T-helper 1 cell treated with Interleukin-12 subunit alpha and Interleukin-12 subunit beta and Interleukin-4 antibody, amounts not matched to agents 30 μg/mL and 1 μg/mL, for 36 hours (primary cell): ENCODE data around the gene KAZN.

Source experiments
- H3K27ac Mint-ChIP-seq: one replicate; pipeline ENCODE4 v1.8.0; 2021; ENCODE audit warnings: mild to moderate bottlenecking, mixed read lengths
- H3K27me3 Mint-ChIP-seq: one replicate; pipeline ENCODE4 v1.8.0; 2021; ENCODE audit warnings: low read depth, mixed read lengths
- H3K36me3 Mint-ChIP-seq: one replicate; pipeline ENCODE4 v1.8.0; 2021; ENCODE audit warnings: low read depth, mixed read lengths
- H3K4me1 Mint-ChIP-seq: one replicate; pipeline ENCODE4 v1.8.0; 2021; ENCODE audit warnings: low read depth, mixed read lengths
- H3K4me3 Mint-ChIP-seq: one replicate; pipeline ENCODE4 v1.8.0; 2021; ENCODE audit warnings: mild to moderate bottlenecking, moderate library complexity, mixed read lengths
- H3K9me3 Mint-ChIP-seq: one replicate; pipeline ENCODE4 v1.8.0; 2021; ENCODE audit warnings: mixed read lengths

KAZN gene

GRCh38 chr1:14778898-14779865 lies 180.7 kb downstream of the KAZN start:
- Mint-ChIP-seq H3K27me3 (no peaks in the 10 kb centered on the region), H3K36me3 (no peaks in the 10 kb centered on the region), H3K4me1 (peaks cover 6% of the 10 kb centered on the region), H3K4me3 (no peak overlapping the region), H3K9me3 (no peaks in the 10 kb centered on the region), H3K27ac (no peak overlapping the region)

- Mint-ChIP-seq H3K4me3 (no peak overlapping the region), H3K36me3 (no peaks in the 10 kb centered on the region), H3K4me1 (peaks cover 6% of the 10 kb centered on the region), H3K9me3 (no peaks in the 10 kb centered on the region), H3K27ac (no peak overlapping the region), H3K27me3 (no peaks in the 10 kb centered on the region)
Observed at GRCh38 chr1:14780271-14780670, 181.8 kb downstream of the KAZN start.

GRCh38 chr1:14781811-14782210 lies 183.3 kb downstream of the KAZN start:
- Mint-ChIP-seq H3K4me1 (peaks cover 6% of the 10 kb centered on the region), H3K27ac (no peak overlapping the region), H3K9me3 (no peaks in the 10 kb centered on the region), H3K27me3 (no peaks in the 10 kb centered on the region), H3K36me3 (no peaks in the 10 kb centered on the region), H3K4me3 (no peak overlapping the region)

GRCh38 chr1:14782741-14783591 lies 184.5 kb downstream of the KAZN start:
- Mint-ChIP-seq H3K9me3 (no peaks in the 10 kb centered on the region), H3K4me1 (peaks cover 3% of the 10 kb centered on the region), H3K27ac (no peak overlapping the region), H3K4me3 (no peak overlapping the region), H3K36me3 (no peaks in the 10 kb centered on the region), H3K27me3 (no peaks in the 10 kb centered on the region)

- Mint-ChIP-seq H3K9me3 (no peaks in the 10 kb centered on the region), H3K4me3 (no peak overlapping the region), H3K4me1 (peaks cover under 1% of the 10 kb centered on the region), H3K36me3 (no peaks in the 10 kb centered on the region), H3K27me3 (no peaks in the 10 kb centered on the region), H3K27ac (no peak overlapping the region)
Observed at GRCh38 chr1:14783592-14783886, 185.1 kb downstream of the KAZN start.

GRCh38 chr1:14784790-14785773 lies 186.6 kb downstream of the KAZN start:
- Mint-ChIP-seq H3K27me3 (no peaks in the 10 kb centered on the region), H3K9me3 (no peaks in the 10 kb centered on the region), H3K4me3 (no peak overlapping the region), H3K27ac (no peak overlapping the region), H3K36me3 (no peaks in the 10 kb centered on the region), H3K4me1 (no peaks in the 10 kb centered on the region)

- Mint-ChIP-seq H3K27ac (no peak overlapping the region), H3K9me3 (no peaks in the 10 kb centered on the region), H3K4me3 (no peak overlapping the region), H3K36me3 (no peaks in the 10 kb centered on the region), H3K27me3 (no peaks in the 10 kb centered on the region), H3K4me1 (no peaks in the 10 kb centered on the region)
Observed at GRCh38 chr1:14786109-14786675, 187.7 kb downstream of the KAZN start.

GRCh38 chr1:14786681-14787080 lies 188.2 kb downstream of the KAZN start:
- Mint-ChIP-seq H3K27ac (no peak overlapping the region), H3K27me3 (no peaks in the 10 kb centered on the region), H3K4me3 (no peak overlapping the region), H3K4me1 (no peaks in the 10 kb centered on the region), H3K9me3 (no peaks in the 10 kb centered on the region), H3K36me3 (no peaks in the 10 kb centered on the region)

- Mint-ChIP-seq H3K4me3 (no peak overlapping the region), H3K27me3 (no peaks in the 10 kb centered on the region), H3K27ac (no peak overlapping the region), H3K36me3 (no peaks in the 10 kb centered on the region), H3K9me3 (no peaks in the 10 kb centered on the region), H3K4me1 (no peaks in the 10 kb centered on the region)
Observed at GRCh38 chr1:14787604-14788003, 189.1 kb downstream of the KAZN start.

GRCh38 chr1:14788080-14788479 lies 189.6 kb downstream of the KAZN start:
- no peak overlapping the region for H3K27ac Mint-ChIP-seq
- H3K9me3 Mint-ChIP-seq, result no peaks in the 10 kb centered on the region
- H3K4me3 Mint-ChIP-seq, result no peak overlapping the region
- no peaks in the 10 kb centered on the region for H3K36me3 Mint-ChIP-seq
- no peaks in the 10 kb centered on the region for H3K27me3 Mint-ChIP-seq
- no peaks in the 10 kb centered on the region for H3K4me1 Mint-ChIP-seq

- no peaks in the 10 kb centered on the region for H3K4me1 Mint-ChIP-seq
- no peaks in the 10 kb centered on the region for H3K27me3 Mint-ChIP-seq
- H3K27ac Mint-ChIP-seq, result no peak overlapping the region
- no peaks in the 10 kb centered on the region for H3K9me3 Mint-ChIP-seq
- H3K4me3 Mint-ChIP-seq, result no peak overlapping the region
- H3K36me3 Mint-ChIP-seq, result no peaks in the 10 kb centered on the region
Observed at GRCh38 chr1:14790982-14791381, 192.5 kb downstream of the KAZN start.

- no peak overlapping the region for H3K4me3 Mint-ChIP-seq
- no peaks in the 10 kb centered on the region for H3K36me3 Mint-ChIP-seq
- no peaks in the 10 kb centered on the region for H3K4me1 Mint-ChIP-seq
- no peak overlapping the region for H3K27ac Mint-ChIP-seq
- no peaks in the 10 kb centered on the region for H3K9me3 Mint-ChIP-seq
- no peaks in the 10 kb centered on the region for H3K27me3 Mint-ChIP-seq
Observed at GRCh38 chr1:14791654-14792053, 193.2 kb downstream of the KAZN start.

GRCh38 chr1:14794136-14794768 lies 195.8 kb downstream of the KAZN start:
- H3K9me3 Mint-ChIP-seq, result no peaks in the 10 kb centered on the region
- H3K27me3 Mint-ChIP-seq, result no peaks in the 10 kb centered on the region
- H3K4me1 Mint-ChIP-seq, result no peaks in the 10 kb centered on the region
- no peak overlapping the region for H3K27ac Mint-ChIP-seq
- no peak overlapping the region for H3K4me3 Mint-ChIP-seq
- H3K36me3 Mint-ChIP-seq, result no peaks in the 10 kb centered on the region
